Liver (tissue), 9 donors: Measurements from ENCODE around the gene PNMA8C. TPM values are rescaled to one million over a fixed set of nuclear protein-coding genes. Genes with fewer than 3 reads are reported as not detected.

ENCODE experiments used
- DNase-seq: peaks from one replicate; pipeline ENCODE4 v3.0.0-alpha.2; 2017; ENCODE audit warnings: low spot score
- H3K27ac ChIP-seq, 2 donors: one replicate each; pipeline ENCODE4 v1.7.0; 2013; ENCODE audit warnings: inconsistent platforms in 2 of 2, low read length in 2 of 2, control low read depth in 1 of 2, low read depth in 1 of 2, mild to moderate bottlenecking in 1 of 2
- H3K27me3 ChIP-seq, 4 donors: one replicate each; pipeline versions ENCODE4 v1.6.1 to v1.7.0; 2013; ENCODE audit warnings: low read length in 3 of 4, inconsistent platforms in 1 of 4, mild to moderate bottlenecking in 1 of 4, moderate library complexity in 1 of 4; ENCODE audit not compliant: control insufficient read depth in 4 of 4, insufficient read depth in 4 of 4
- H3K36me3 ChIP-seq, 4 donors: one replicate each; pipeline versions ENCODE4 v1.6.1 to v1.7.0; 2013; ENCODE audit warnings: low read length in 3 of 4, mild to moderate bottlenecking in 3 of 4, low read depth in 1 of 4, moderate library complexity in 1 of 4; ENCODE audit not compliant: control insufficient read depth in 4 of 4, insufficient read depth in 3 of 4
- H3K4me1 ChIP-seq, 4 donors: one replicate each; pipeline versions ENCODE4 v1.6.1 to v1.7.0; 2013; ENCODE audit warnings: low read length in 3 of 4, mild to moderate bottlenecking in 3 of 4, moderate library complexity in 1 of 4; ENCODE audit not compliant: control insufficient read depth in 4 of 4, insufficient read depth in 4 of 4
- H3K4me3 ChIP-seq, 3 donors: one replicate each; pipeline versions ENCODE4 v1.6.1 to v1.7.0; 2013; ENCODE audit warnings: low read length in 3 of 3, control low read depth in 1 of 3, low read depth in 1 of 3, mild to moderate bottlenecking in 1 of 3
- H3K9ac ChIP-seq, 2 donors: one replicate each; pipeline ENCODE4 v1.7.0; 2013; ENCODE audit warnings: low read length in 2 of 2, mild to moderate bottlenecking in 2 of 2, moderate library complexity in 2 of 2, control low read depth in 1 of 2, low read depth in 1 of 2
- H3K9me3 ChIP-seq, 4 donors: one replicate each; pipeline versions ENCODE4 v1.6.1 to v1.7.0; 2013; ENCODE audit warnings: low read length in 3 of 4; ENCODE audit not compliant: control insufficient read depth in 4 of 4
- EGR1 ChIP-seq, 2 donors: IDR thresholded peaks; 2 replicates each; pipeline ENCODE4 v1.6.1; 2016 to 2018; ENCODE audit warnings: antibody characterized with exemption in 2 of 2, low read depth in 2 of 2
- FOXA1 ChIP-seq: IDR thresholded peaks from 2 replicates; pipeline ENCODE4 v1.6.1; 2016; ENCODE audit warnings: antibody characterized with exemption
- FOXA2 ChIP-seq: IDR thresholded peaks from 2 replicates; pipeline ENCODE4 v1.6.1; 2016; ENCODE audit warnings: antibody characterized with exemption
- HNF4A ChIP-seq, 2 donors: conservative IDR thresholded peaks; 2 replicates each; pipeline ENCODE4 v1.6.1; 2016; ENCODE audit warnings: antibody characterized with exemption in 2 of 2, mild to moderate bottlenecking in 2 of 2
- JUND ChIP-seq, 2 donors: IDR thresholded peaks; 2 replicates each; pipeline ENCODE4 v1.6.1; 2016; ENCODE audit warnings: antibody characterized with exemption in 2 of 2
- NR2F2 ChIP-seq: IDR thresholded peaks from 2 replicates; pipeline ENCODE4 v1.6.1; 2016; ENCODE audit warnings: antibody characterized with exemption
- RAD21 ChIP-seq, 2 donors: IDR thresholded peaks; 2 replicates each; pipeline ENCODE4 v1.6.1; 2016; ENCODE audit warnings: antibody characterized with exemption in 2 of 2, mild to moderate bottlenecking in 2 of 2
- RXRA ChIP-seq, 2 donors: IDR thresholded peaks; 2 replicates each; pipeline ENCODE4 v1.6.1; 2017 to 2018; ENCODE audit warnings: antibody characterized with exemption in 2 of 2, mild to moderate bottlenecking in 1 of 2
- TAF1 ChIP-seq: conservative IDR thresholded peaks from 2 replicates; pipeline ENCODE4 v1.6.1; 2016; ENCODE audit warnings: antibody characterized with exemption, mild to moderate bottlenecking
- YY1 ChIP-seq: IDR thresholded peaks from 2 replicates; pipeline ENCODE4 v1.6.1; 2016; ENCODE audit warnings: antibody characterized with exemption, mild to moderate bottlenecking
- WGBS: extraction: QIAGEN DNeasy Blood & Tissue Kit; methylation state at CpG from one replicate; pipeline ENCODE4 v1.1.7; 2013; 5-methylcytosine and 5-hydroxymethylcytosine counted together
- polyA plus RNA-seq, 2 donors: library from polyadenylated mRNA; stranded (reverse) in 1 of 2; unstranded in 1 of 2; fragments of 200-250 nt in 1 of 2; fragments of >200 nt in 1 of 2; fragmentation: Nextera tagmentation in 1 of 2; extraction: Ambion mirVana in 1 of 2; gene quantifications; one replicate each; pipeline versions ENCODE4 v1.2.1 to v1.2.3, GENCODE V29; 2013 to 2015
- total RNA-seq, 2 donors: library from RNA; depleted of rRNA; stranded (reverse); fragments of >200 nt; gene quantifications; one replicate each; pipeline ENCODE4 v1.2.3, GENCODE V29; 2014
- TF ChIP-seq, protein P1 (sequence below): IDR thresholded peaks from 2 replicates; pipeline ENCODE4 v1.6.1; 2016; ENCODE audit warnings: antibody characterized with exemption
- TF ChIP-seq, protein P2 (sequence below): fragments of 150-350 bp; IDR thresholded peaks from 2 replicates; pipeline ENCODE4 v1.5.1; 2017; ENCODE audit warnings: improper control_type of control experiment, low read depth, low read length; ENCODE audit not compliant: missing input control
- TF ChIP-seq, protein P3 (sequence below): IDR thresholded peaks from 2 replicates; pipeline ENCODE4 v1.6.1; 2016; ENCODE audit warnings: antibody characterized with exemption
- TF ChIP-seq, protein P4 (sequence below): IDR thresholded peaks from 2 replicates; pipeline ENCODE4 v1.6.1; 2016; ENCODE audit warnings: antibody characterized with exemption, mild to moderate bottlenecking
- donor health status: healthy.
- donor health status: healthy.
- donor health status: healthy.
- donor health status: healthy.
- donor health status: healthy.

Gene PNMA8C
- total RNA-seq (under 1 TPM in 1 of 2 donors, not detected in 1; under 0.01 TPM), polyA plus RNA-seq (not detected)

DNA sequence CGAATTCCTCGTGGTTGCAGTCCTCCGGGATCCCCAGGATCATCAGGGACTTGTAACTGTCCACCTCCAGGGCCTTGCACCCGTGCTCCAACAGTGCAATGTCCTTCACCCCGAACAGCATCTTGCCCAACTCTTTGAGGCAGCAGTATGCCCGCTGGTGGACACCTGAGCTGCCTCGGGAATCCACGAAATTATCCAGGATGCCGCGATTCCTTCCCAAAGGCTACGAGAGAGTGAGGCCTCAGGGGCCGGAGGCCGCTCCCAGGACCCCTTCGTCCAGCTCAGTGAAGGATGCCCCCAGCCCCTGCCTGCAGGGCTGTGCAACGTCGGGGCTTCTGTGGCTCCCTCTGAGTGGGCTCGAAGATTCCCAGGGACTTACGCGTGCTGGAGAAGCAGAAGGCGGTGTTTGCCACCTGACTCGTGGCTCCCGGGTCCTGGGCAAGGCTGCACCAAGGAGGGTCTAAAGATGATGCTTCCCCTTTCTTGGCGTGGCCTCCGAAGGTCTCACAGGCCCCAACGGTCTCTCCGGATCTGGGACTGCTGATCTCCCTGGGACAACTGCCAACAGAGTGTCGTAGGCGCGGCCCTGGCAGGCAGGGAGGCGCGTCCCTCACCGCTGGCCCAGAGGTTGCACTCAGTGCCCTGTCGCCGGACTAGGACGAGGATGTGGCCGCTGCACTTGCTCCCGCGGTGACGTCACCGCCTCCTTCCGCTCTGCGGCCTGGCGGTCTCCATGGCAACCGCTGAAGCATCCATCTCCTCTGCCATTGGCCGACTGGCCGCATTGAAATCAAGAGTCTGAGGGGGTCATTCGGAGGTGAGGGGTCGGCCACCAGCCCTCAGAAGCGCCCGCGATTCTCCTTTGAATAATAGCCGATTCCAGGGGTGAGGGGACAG is at the start of gene PNMA8C:
Gene PNMA8C (minus strand): TSS at position 698 of the 897 bp plus-strand sequence. CDS start 577 bp downstream, at position 121.
- peak; percentile 61 for DNase-seq
- peaks cover 0 to 4% (median 0%) of the 10 kb centered on the region in 4 donors for H3K27me3 ChIP-seq
- 29% methylated on average over 52 of the region's 52 CpGs for WGBS
- H3K36me3 ChIP-seq = no peaks in the 10 kb centered on the region
- TF ChIP-seq TAF1 = no peak
- peak in 1 of 2 donors; percentile 44 for TF ChIP-seq JUND (IDR thresholded peaks at IDR 0.05)
- TF ChIP-seq HNF4A (conservative IDR thresholded peaks at IDR 0.05) = peak; percentile 11 to 15
- H3K27ac ChIP-seq = no peak within 1 kb of the TSS
- H3K4me3 ChIP-seq = no peak within 1 kb of the TSS
- H3K4me1 ChIP-seq = peaks cover 4 to 15% (median 10%) of the 10 kb centered on the region in 4 donors
- no peaks in the 10 kb centered on the region for H3K9me3 ChIP-seq
- H3K9ac ChIP-seq = no peak within 1 kb of the TSS

DNA sequence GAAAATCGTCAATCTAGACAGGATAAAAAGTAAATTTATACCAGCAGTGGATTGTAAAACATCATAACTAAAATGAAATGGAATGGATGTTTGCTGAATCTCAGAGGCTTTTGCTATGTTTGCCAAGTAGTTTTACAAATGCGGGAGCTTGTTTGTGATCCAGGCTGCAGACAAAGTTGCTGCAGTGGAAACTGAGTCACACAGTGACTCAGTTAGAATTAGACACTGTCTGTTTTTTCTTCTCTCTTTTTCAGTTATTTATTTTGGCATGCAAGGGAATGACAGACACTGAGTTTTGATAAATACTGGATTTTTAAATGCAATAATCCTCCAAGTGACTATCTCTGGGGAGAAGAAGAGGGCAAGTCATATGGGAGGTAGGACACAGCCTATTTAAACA is 47.2 kb upstream of the PNMA8C start:
- Histone ChIP-seq H3K27ac (no peak overlapping the region), H3K27me3 (peaks cover 0 to 4% (median 2%) of the 10 kb centered on the region in 4 donors), H3K4me1 (peaks cover 0 to 10% (median 7%) of the 10 kb centered on the region in 4 donors), H3K9me3 (no peaks in the 10 kb centered on the region), H3K9ac (no peak overlapping the region), H3K36me3 (no peaks in the 10 kb centered on the region), H3K4me3 (no peak overlapping the region)
- WGBS = 65% methylated on average over 2 of the region's 2 CpGs
- no peak for DNase-seq
- no peak for TF ChIP-seq NR2F2
- TF ChIP-seq, protein P1, sequence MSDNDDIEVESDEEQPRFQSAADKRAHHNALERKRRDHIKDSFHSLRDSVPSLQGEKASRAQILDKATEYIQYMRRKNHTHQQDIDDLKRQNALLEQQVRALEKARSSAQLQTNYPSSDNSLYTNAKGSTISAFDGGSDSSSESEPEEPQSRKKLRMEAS = no peak
- TF ChIP-seq FOXA2 = no peak
- TF ChIP-seq, protein P2, sequence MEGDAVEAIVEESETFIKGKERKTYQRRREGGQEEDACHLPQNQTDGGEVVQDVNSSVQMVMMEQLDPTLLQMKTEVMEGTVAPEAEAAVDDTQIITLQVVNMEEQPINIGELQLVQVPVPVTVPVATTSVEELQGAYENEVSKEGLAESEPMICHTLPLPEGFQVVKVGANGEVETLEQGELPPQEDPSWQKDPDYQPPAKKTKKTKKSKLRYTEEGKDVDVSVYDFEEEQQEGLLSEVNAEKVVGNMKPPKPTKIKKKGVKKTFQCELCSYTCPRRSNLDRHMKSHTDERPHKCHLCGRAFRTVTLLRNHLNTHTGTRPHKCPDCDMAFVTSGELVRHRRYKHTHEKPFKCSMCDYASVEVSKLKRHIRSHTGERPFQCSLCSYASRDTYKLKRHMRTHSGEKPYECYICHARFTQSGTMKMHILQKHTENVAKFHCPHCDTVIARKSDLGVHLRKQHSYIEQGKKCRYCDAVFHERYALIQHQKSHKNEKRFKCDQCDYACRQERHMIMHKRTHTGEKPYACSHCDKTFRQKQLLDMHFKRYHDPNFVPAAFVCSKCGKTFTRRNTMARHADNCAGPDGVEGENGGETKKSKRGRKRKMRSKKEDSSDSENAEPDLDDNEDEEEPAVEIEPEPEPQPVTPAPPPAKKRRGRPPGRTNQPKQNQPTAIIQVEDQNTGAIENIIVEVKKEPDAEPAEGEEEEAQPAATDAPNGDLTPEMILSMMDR = no peak
- no peak for TF ChIP-seq EGR1 (IDR thresholded peaks at IDR 0.05; ENCODE audit: low read depth in 2 of 2)
- TF ChIP-seq YY1 = no peak
- TF ChIP-seq RAD21 (IDR thresholded peaks at IDR 0.05) = no peak
- no peak for TF ChIP-seq RXRA (IDR thresholded peaks at IDR 0.05)
- no peak for TF ChIP-seq TAF1
- no peak for TF ChIP-seq FOXA1
- TF ChIP-seq, protein P3, sequence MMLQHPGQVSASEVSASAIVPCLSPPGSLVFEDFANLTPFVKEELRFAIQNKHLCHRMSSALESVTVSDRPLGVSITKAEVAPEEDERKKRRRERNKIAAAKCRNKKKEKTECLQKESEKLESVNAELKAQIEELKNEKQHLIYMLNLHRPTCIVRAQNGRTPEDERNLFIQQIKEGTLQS = no peak

DNA sequence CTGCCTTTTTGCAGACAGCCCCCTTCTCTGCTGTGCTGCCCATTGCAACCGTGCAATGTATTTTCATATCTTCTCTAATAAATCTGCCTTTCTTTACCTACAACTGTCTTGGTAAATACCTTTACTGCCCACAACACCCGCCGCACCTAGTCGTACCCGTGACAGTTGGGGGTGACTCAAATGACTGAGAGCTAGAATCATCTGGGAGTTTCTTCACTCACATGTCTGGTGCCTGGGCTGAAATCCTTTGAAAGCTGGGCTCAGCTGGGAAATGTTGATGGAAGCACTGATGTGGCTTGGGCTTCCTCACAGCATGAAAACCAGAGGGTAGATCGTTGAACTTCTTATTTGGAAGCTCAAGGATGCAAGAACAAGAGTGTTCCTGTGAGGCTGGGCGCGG is 45.5 kb upstream of the PNMA8C start:
- Histone ChIP-seq H3K27me3 (peaks cover 0 to 4% (median 2%) of the 10 kb centered on the region in 4 donors), H3K36me3 (no peaks in the 10 kb centered on the region), H3K4me3 (no peak overlapping the region), H3K27ac (no peak overlapping the region), H3K9me3 (no peaks in the 10 kb centered on the region), H3K4me1 (peaks cover 0 to 12% (median 7%) of the 10 kb centered on the region in 4 donors), H3K9ac (no peak overlapping the region)
- DNase-seq = no peak
- WGBS = 85% methylated on average over 8 of the region's 8 CpGs
- TF ChIP-seq, protein P4, sequence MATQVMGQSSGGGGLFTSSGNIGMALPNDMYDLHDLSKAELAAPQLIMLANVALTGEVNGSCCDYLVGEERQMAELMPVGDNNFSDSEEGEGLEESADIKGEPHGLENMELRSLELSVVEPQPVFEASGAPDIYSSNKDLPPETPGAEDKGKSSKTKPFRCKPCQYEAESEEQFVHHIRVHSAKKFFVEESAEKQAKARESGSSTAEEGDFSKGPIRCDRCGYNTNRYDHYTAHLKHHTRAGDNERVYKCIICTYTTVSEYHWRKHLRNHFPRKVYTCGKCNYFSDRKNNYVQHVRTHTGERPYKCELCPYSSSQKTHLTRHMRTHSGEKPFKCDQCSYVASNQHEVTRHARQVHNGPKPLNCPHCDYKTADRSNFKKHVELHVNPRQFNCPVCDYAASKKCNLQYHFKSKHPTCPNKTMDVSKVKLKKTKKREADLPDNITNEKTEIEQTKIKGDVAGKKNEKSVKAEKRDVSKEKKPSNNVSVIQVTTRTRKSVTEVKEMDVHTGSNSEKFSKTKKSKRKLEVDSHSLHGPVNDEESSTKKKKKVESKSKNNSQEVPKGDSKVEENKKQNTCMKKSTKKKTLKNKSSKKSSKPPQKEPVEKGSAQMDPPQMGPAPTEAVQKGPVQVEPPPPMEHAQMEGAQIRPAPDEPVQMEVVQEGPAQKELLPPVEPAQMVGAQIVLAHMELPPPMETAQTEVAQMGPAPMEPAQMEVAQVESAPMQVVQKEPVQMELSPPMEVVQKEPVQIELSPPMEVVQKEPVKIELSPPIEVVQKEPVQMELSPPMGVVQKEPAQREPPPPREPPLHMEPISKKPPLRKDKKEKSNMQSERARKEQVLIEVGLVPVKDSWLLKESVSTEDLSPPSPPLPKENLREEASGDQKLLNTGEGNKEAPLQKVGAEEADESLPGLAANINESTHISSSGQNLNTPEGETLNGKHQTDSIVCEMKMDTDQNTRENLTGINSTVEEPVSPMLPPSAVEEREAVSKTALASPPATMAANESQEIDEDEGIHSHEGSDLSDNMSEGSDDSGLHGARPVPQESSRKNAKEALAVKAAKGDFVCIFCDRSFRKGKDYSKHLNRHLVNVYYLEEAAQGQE = no peak
- TF ChIP-seq NR2F2 = no peak
